GM19397 (cell line): ENCODE data around the gene CDKAL1.
A peak's percentile ranks its signal among the peaks of the same experiment; 100 is the strongest.
"Not testable (repeated sequence)": the region's sequence is repeated elsewhere in the genome, so short reads cannot be mapped to it uniquely, and the experiment has no call there.

Experiments
- ATAC-seq: cut with Tn5 transposase; IDR thresholded peaks from one replicate; pipeline ENCODE4 v1.9.1; 2021; ENCODE audit warnings: mild to moderate bottlenecking, moderate library complexity; ENCODE audit not compliant: unreplicated experiment

Gene CDKAL1

GRCh38 chr6:20706238-20706938, 172.1 kb downstream of the CDKAL1 start:
- no peak for ATAC-seq

GRCh38 chr6:20706939-20707485, 172.8 kb downstream of the CDKAL1 start:
- ATAC-seq = no peak

GRCh38 chr6:20707870-20708269, 173.6 kb downstream of the CDKAL1 start:
- ATAC-seq = no peak

- peak; percentile 64 for ATAC-seq
Measured at GRCh38 chr6:20708367-20709124, 174.3 kb downstream of the CDKAL1 start.

GRCh38 chr6:20709451-20709850, 175.2 kb downstream of the CDKAL1 start:
- ATAC-seq = no peak

- no peak for ATAC-seq
Measured at GRCh38 chr6:20710341-20710740, 176.1 kb downstream of the CDKAL1 start.

GRCh38 chr6:20711518-20711917, 177.3 kb downstream of the CDKAL1 start:
- ATAC-seq = no peak

GRCh38 chr6:20712011-20712410, 177.8 kb downstream of the CDKAL1 start:
- ATAC-seq = no peak

GRCh38 chr6:20715135-20715806, 181.0 kb downstream of the CDKAL1 start:
- ATAC-seq = no peak

- peak; percentile 54 for ATAC-seq
Measured at GRCh38 chr6:20716865-20717264, 182.6 kb downstream of the CDKAL1 start.

- ATAC-seq = no peak
Measured at GRCh38 chr6:20717743-20718142, 183.5 kb downstream of the CDKAL1 start.

GRCh38 chr6:20718705-20719653, 184.7 kb downstream of the CDKAL1 start:
- no peak for ATAC-seq

GRCh38 chr6:20719980-20720379, 185.7 kb downstream of the CDKAL1 start:
- ATAC-seq = no peak

- ATAC-seq = not testable (repeated sequence)
Measured at GRCh38 chr6:20721121-20721520, 186.9 kb downstream of the CDKAL1 start.

- no peak for ATAC-seq
Measured at GRCh38 chr6:20722455-20722854, 188.2 kb downstream of the CDKAL1 start.

GRCh38 chr6:20723236-20723635, 189.0 kb downstream of the CDKAL1 start:
- no peak for ATAC-seq

GRCh38 chr6:20724443-20725190, 190.4 kb downstream of the CDKAL1 start:
- ATAC-seq = no peak

- not testable (repeated sequence) for ATAC-seq
Measured at GRCh38 chr6:20725235-20725634, 191.0 kb downstream of the CDKAL1 start.

GRCh38 chr6:20729086-20729485, 194.8 kb downstream of the CDKAL1 start:
- ATAC-seq = no peak

GRCh38 chr6:20732362-20732761, 198.1 kb downstream of the CDKAL1 start:
- not testable (repeated sequence) for ATAC-seq
